Lower leg skin (tissue), 3 donors: Measurements from ENCODE around the gene CDCP1.

Experiments
- POLR2A ChIP-seq, 2 donors: fragments of 450-650 bp; IDR thresholded peaks; one replicate each; pipeline ENCODE4 v1.6.1; 2016 to 2017; ENCODE audit warnings: antibody characterized with exemption in 2 of 2, mild to moderate bottlenecking in 1 of 2, moderate library complexity in 1 of 2
- TF ChIP-seq, protein P1 (sequence below), 3 donors: fragments of 450-650 bp; IDR thresholded peaks; one replicate each; pipeline ENCODE4 v1.5.1; 2016; ENCODE audit warnings: antibody characterized with exemption in 3 of 3, mild to moderate bottlenecking in 3 of 3, moderate library complexity in 2 of 3

DNA sequence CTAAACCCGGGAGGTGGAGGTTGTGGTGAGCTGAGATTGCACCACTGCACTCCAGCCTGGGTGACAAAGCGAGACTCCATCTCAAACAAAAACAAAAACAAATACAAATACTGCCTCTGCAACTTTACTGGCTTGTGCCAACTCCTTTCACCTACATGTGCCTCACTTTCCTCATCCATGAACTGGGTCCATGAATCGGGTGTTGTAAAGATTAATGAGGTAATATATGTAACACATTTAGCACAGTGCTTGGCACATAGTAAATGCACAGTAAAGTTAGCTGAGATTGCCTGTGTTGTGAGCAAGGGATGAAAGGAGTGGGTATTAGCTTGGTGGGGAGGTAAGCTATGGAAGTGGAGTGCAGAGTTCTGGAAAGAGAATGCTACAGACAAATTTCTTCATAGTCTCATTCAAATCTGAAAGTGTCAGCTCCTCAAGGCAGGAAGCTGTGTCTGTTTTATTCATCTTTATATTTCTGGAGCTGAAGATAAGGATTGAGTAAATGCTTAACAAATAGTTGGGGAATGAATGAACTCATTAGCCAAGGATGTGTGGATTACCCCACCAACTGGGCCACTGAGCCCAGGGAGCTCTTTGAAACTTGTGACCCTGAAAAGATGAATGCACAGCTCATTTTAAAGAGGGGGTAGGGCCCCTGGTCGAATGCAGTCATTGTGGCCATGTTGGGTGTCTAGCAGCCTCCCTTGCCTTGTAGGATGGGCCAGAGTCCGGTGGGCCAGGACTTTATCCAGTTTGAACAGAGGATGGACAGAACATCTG is 7.7 kb upstream of the CDCP1 start:
- TF ChIP-seq, protein P1, sequence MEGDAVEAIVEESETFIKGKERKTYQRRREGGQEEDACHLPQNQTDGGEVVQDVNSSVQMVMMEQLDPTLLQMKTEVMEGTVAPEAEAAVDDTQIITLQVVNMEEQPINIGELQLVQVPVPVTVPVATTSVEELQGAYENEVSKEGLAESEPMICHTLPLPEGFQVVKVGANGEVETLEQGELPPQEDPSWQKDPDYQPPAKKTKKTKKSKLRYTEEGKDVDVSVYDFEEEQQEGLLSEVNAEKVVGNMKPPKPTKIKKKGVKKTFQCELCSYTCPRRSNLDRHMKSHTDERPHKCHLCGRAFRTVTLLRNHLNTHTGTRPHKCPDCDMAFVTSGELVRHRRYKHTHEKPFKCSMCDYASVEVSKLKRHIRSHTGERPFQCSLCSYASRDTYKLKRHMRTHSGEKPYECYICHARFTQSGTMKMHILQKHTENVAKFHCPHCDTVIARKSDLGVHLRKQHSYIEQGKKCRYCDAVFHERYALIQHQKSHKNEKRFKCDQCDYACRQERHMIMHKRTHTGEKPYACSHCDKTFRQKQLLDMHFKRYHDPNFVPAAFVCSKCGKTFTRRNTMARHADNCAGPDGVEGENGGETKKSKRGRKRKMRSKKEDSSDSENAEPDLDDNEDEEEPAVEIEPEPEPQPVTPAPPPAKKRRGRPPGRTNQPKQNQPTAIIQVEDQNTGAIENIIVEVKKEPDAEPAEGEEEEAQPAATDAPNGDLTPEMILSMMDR (IDR thresholded peaks at IDR 0.05): no peak
- TF ChIP-seq POLR2A (IDR thresholded peaks at IDR 0.05): no peak
